NCI-H2107 treated with DMSO at 0.1 percent for 48 hours (cell line): ENCODE measurements around the gene CCDC169.
A peak's percentile ranks its signal among the peaks of the same experiment; 100 is the strongest.
"Not testable (repeated sequence)": the region's sequence is repeated elsewhere in the genome, so short reads cannot be mapped to it uniquely, and the experiment has no call there.

Experiments
- DNase-seq: peaks from one replicate; lab custom pipeline; 2025; ENCODE audit not compliant: unreplicated experiment; lab: John Stamatoyannopoulos, UW

CCDC169 gene

DNA sequence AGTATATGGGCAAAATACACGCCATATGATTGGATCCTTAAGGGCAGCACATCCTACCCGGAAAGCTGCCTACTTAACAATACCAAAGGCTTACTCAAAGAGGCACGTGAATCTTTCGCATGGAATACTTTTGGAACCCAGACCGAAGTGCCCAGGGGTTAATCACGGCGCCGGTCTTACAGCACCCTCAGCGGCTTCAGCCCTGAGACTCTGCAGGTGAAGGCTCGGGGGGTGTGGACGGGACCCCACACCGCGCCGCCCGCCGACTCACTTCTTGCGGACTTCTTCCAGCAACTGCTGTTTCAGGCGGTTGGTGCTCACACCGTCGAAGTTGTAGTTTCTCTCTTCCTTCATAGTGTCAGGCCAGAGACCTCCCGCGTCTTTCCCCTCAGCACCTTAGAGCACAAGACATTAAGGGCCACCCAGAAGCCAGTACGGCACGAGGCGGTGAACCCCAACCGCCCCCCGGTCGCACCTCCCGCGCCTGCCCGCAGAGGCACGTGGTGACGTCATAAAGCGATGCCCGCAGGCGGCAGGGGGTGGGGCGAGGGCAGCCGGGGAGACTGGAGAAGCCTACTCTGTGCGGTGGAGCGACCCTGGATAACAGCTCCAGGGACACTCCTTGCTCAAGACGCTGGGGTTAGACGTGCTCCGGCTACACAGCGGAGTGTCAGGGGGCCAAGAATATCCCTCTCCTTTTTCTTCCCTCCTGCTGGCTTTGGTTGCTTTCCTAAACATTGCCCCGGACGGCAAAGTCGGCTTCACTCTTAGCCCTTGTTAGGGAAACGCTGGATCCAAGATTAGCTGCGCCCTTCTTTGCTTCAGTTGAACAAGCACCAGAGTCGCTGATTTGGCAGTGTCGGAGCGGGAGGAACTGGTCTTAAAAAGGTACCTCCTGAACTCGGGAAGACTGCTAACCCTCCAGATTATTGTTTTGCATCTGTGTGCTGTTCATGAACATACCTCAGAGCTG, at the start of gene CCDC169:
Gene CCDC169 (minus strand): TSS at position 449 of the 973 bp plus-strand sequence. CDS start 95 bp downstream, at position 354.
- no peak for DNase-seq

DNA sequence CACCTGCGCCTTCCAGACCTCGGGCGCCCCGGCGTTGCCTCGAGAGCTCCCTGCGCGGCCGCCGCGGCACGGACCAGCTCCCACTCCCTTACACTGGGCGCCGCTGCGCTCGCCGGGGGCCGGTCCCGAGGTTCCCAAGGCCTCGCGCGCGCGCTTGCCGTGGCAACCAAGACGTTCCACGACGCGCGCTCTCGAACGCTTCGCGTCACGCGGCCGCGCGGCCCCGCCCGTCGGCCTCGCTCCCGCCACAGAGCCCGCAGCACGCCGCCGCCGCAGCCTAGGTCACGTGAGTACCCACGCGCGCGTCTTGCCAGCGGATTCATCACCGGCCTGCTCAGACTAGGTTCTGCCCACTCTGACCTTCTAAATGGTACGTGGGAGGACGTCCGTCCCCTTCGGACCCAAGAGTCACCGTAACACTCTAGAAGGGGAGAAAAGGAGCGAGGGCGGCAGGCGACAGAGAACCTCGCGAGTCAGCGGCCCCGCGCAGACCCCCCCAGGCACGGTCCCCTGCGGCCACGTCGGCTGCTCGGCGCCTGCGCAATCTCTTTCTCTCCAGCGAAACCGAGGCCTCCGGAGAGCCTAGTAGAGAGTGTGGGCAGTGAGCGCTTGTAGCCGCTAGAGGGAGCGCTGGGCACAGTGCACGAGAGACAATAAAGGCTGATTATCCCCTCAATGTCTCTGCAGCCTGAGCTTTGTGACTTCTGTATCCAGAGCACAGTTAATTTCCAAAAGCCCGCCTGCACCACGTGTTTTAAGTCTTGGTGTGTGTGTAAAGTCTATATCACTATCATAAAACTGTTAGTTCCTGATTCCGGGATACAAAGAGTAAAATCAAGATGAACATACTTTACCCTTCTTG, 48.8 kb upstream of the CCDC169 start, which contains the start of gene SPART:
Gene SPART (minus strand): TSS at position 173 of the 862 bp plus-strand sequence. CDS start 10,564 bp downstream, outside the sequence.
- DNase-seq = peak; percentile 45

DNA sequence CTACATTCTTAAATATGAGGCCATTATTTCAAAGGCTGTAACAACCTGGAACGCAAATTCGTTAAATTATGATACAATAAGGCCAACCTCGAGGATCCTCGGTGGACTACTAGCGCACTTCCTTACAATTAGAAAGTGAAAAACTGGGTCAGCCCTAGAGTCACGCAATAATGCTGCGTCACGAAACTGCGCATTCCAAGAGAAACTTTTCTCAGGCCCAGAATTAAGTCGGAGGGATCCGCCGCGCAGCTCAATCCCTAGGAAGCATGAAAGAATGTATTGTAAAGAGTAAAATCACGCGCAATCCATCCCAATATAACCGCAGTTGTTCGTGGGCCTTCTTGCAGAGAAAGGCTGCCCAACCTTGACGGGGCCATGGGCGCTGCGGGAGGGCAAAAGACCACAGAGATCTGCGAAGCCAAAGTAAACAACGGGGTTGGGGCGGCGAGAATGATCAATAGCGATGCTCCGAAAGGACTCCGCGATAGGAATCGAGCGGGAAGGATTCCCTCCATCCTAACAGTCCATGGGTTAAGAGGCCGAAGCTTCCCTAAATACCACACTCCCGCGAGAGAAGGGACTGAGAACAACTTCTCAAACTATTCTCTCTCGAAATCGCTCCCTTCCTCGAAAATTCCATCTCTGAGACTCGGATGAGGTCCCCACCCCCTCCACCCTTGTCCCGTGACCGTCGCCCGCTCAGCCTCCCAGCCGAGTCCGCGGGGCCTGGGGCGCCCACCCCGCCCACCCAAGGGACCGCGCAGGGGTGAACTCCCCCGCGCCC, 48.0 kb upstream of the CCDC169 start:
- no peak for DNase-seq

DNA sequence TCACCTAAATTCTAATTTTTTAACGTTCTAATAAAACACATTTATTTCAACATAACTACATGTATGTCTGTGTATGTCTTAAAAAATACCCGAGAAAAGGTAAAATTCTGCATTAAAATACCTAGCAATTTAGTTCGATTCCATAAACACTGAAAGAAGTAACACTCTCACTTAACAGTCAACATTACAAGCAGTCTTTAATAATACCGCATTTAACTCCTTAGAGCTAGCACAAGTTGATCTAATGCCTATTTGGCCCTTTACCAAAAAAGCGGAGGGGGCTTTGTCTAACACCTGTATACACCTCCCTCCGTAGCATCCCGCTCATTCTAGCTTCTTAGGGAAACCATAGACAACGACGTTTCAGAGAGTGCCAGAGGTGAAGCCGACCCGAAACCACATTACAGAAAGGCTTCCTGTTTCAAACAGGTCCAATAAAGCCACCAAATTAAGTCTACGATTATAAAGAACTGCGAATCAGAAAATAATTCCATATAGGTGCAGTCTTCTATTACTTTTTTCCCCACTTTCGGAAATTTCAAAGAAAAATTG, 47.3 kb upstream of the CCDC169 start:
- no peak for DNase-seq

DNA sequence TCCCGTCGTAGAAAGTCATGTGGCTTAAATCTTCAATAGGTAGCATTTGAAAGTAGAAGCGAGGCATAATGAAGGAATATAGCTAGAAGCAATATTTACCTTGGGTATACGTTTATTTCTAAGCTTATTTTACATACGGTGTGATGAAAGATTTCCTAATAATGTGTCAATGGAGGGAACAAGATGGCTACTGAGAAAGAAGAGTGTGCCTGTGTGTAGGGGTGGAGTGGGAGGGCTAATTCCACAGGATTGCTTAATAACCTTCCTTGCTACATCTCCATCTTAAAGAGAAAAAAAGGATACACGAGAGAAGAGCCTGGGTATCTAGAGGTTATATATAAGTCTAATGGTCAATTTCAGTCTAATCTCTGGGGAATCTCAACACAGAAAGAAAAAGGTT, 46.6 kb upstream of the CCDC169 start:
- no peak for DNase-seq

DNA sequence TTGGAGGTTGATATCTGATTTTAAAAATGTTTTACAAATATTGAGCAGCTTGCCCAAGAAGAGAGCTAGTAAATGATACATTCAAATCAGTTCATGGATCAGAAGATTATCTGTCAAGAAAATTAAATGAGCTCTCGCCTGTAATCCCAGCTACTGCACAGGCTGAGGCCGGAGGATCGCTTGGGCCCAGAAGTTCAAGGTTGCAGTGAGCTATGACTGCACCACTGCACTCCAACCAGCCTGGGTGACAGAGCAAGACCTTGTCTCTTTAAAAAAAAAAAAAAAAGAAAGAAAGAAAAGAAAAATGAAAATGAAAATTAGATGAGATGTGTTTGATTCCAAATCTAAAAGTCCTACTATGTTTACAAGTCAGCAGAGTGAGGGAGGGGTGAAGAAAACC, 46.2 kb upstream of the CCDC169 start:
- DNase-seq = no peak

DNA sequence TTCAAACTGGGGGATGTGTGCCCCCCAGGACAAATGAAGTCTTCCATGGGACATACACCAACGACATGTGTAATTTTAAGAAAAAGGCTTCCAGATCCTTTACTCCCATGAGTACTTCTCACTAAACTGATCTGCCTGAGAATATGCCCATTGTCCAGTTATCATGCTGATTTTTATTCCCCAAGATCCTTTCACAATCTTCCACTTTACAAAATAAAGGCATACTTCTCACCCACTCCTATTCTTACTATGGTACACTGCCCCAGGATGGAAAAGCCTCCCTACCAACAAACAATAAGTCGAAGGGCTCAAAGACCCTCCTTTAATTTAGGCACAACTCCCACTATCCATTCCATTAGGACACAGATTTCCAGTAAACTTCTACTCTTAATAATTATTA, 45.1 kb upstream of the CCDC169 start:
- no peak for DNase-seq

DNA sequence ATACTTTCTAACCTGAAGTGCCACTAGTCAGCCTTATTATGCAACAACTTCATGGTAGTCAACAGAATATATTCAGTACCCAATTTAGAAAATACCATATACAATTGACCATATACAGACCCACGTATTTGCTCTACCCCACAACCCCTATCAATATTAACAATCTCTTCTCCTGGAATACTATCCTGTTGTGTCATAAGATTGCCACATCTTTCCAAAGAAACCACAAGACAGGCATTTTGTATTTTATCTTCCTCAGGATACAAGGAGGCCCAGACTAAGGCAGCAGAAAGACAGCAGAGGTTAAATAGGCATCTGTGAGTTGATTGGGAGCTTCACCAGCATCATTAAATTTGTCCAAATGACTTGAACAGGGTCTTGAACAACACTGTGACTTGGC, 44.1 kb upstream of the CCDC169 start:
- no peak for DNase-seq

DNA sequence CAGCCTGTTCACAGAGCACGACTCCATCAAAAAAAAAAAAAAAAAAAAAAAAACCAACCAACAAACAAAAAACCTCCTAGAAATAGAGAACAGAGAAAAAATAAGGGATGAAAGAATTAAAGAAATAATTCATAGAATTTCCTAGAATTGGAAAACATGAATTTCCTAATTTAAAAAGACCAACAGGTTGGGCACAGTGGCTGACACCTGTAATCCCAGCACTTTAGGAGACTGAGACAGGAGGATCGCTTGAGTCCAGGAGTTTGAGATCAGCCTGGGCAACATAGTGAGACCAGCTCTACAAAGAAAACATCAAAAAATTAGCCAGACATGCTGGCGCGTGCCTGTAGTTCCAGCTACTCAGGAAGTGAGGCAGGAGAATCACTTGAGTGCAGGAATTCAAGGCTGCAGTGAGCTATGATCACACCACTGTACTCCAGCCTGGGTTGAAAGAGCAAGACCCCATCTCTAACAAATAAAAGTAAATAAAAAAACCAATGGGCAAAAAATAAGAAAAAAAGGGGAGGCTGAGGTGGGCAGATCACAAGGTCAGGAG, 42.1 kb upstream of the CCDC169 start:
- no peak for DNase-seq

DNA sequence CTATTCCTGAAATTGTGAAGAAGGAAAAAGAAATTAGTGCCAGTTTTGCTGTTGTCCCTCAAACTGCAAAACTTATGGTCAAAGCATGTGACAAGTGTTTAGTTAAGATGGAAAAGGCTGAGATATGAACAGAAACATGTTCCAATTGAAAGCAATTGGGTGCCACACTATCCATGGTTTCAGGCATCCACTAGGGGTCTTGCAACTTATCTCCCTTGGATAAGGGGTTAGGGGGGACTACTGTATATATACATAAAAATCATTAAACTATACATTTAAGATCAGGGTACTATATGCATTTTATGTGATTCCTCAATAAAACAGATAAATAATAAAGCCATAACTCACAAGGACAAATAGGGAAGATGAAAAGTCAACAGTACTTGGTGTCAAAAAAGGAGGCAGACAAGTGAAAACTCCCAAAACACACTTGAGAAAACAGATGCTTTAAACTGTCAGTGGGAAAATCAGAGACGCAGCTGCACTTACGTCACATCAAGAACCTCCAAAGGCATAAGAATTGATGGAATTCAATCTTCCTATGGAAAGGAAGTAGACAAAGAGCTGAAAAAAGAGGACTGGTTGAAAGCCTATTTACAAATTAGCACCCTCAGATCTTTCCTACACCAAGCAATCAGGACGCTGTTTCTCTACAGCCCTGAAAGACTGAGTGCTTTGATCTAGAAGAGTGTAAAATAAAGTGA, 40.5 kb upstream of the CCDC169 start:
- no peak for DNase-seq

DNA sequence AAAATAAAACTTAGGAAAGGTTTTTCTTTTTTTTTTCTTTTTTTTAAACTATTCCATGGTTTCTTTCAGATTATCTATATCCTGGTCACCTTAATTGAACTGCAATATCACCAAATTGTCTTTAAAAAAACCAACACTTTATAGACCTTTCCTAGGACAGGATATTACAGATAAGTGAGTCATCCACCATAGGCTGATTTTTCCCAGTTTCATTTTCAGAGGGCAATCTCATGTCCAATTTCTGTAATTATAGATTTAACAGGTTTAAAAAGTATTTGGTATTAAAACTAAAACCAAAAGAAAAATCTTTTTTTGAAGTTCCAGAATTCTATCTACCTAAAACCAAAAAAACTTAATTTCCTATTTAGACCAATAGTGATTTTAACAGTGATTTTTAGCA, 35.4 kb upstream of the CCDC169 start:
- DNase-seq = no peak

DNA sequence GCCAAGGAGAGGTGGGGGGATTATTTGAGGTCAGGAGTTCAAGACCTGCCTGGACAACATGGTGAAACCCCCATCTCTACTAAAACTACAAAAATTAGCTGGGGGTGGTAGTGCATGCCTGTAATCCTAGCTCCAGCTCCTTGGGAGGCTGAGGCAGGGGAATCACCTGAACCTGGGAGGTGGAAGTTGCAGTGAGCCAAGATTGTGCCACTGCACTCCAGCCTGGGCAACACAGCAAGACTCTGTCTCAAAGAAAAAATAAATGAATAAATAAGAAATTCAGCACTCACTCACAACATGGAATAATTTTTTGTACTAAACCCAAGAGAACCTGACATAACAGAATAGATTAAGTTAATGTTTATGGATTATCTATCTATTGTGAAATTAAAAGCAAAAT, 34.6 kb upstream of the CCDC169 start:
- not testable (repeated sequence) for DNase-seq

DNA sequence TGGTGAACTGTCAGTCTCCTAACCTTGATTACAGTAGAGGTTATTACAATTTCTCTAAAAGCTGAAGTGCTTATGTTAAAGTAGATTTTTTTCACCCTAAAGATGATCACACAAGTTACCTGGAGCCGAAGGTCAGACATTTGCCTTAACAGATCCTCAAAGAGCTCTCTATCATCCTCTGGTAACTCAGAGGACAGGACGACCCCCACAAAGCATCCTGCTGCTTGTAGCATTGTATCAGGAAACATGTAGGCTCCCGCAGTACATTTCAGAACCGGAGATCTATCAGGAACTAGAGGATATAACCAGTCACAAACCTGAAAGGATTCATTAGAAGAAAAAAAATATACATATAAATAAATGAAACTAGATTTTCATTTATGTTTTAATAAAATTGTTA, 33.7 kb upstream of the CCDC169 start:
- DNase-seq = no peak

DNA sequence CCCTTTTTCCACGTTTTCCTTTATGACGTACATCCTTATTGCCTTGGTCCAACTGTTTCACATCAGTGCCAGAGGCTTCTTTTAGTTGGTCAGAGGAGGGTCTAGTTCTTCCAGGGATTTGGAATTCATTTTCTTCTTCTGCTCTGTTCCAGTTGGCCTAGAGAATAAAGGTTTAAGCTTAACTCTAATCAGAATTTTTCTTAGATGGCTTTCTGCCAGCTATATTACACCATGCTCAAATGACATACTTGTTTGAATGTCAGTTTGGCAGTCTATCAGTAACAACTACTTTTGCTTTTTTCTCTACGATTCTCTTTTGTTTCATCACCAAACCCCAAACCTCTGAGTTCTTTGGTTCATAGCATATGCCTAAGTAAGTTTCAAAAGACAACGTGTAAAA, 31.7 kb upstream of the CCDC169 start:
- DNase-seq = no peak

DNA sequence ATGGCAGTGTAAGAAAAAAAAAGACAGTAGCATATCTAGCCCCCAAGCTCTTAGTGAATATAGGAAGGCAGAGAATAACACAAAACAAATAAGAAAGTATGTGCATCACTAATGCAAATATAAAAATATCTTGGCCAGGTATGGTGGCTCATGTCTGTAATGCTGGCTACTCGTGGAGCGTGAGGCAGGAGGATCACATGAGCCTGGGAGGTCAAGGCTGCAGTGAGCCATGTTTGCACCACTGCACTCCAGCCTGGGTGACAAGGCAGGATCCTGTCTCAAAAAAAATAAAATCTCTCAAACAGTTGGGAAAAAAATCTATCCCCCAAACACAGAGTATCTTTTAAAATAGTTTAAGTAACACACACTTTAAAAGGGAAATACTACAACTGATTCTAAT, 31.2 kb upstream of the CCDC169 start:
- no peak for DNase-seq

DNA sequence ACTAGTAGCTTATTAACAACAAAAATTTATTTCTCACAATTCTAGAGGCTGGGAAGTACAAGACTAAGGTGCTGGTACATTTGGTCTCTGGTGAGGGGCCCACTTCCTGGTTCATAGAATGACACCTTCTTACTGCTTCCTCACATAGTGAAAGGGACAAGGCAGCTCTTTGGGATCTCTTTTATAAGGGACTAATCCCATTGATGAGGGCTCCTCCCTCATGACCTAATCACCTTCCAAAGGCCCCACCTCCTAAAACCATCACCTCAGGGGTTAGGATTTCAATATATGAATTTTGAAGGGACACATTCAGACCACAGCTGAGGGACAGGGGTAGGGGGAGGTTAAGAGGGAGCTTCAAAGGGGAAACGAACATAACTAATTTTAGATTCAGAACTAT, 28.3 kb upstream of the CCDC169 start:
- no peak for DNase-seq

DNA sequence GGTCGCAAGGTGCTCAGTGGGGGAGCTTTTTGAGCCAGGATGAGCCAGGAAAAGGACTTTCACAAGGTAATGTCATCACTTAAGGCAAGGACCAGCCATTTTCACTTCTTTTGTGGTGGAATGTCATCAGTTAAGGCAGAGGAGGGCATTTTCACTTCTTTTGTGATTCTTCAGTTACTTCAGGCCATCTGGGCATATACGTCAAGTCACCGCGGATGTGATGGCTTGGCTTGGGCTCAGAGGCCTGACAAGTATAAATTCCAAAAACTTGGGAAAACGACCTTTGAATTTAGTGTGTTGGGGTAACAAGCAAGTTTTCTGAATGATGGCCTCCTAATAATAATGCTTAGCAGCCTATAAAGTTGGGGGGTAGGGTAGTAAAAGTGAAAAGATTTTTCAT, 27.3 kb upstream of the CCDC169 start:
- DNase-seq = not testable (repeated sequence)

DNA sequence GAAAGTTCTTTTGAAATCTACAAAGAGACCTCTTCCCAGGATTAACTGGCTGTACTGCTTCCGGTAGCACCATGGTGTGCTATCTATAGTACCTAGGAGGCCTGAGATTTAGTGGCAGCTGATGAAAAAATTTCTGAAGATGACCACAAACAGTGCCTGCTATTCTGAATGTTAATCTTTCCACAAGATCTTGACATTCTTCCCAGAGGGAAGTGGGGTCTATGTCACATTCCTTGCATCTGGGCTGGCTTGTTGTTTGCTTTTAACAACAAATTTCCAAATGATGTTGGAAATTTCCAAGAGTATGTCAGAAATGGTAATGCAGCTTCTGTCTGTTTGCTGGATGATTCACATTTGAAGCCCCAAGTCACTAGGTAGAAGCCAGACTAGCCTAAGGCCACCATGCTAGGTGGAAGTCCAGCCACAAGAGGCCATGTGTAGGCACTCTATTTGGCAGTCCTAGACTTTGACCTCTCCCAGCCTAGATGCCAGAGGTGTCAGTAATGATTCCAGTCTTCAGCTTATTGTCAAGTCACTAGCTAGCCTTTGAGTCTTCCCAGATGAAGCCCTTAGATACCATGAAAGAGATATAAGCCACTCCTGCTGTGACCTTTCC, 26.4 kb upstream of the CCDC169 start:
- DNase-seq = no peak

DNA sequence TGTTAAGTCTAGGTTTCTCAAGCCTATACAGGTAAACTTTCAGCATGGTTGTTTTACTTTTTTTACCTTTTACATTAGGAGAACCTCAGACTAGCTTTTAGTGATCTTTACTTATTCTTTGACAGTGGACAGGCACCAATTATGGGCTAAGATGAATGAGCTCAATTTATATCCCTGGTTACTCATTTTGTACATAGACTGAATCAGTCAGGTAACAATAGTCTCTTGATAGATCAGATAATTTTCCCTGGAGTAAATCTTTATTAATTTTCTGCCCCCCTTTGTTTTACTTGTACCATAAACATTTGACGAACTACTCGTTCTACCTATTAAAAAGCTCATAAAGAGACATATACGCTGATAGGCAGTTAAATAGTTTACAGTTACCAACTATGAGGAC, 25.8 kb upstream of the CCDC169 start:
- no peak for DNase-seq
